ENCODE results near the gene METTL5.

DNA sequence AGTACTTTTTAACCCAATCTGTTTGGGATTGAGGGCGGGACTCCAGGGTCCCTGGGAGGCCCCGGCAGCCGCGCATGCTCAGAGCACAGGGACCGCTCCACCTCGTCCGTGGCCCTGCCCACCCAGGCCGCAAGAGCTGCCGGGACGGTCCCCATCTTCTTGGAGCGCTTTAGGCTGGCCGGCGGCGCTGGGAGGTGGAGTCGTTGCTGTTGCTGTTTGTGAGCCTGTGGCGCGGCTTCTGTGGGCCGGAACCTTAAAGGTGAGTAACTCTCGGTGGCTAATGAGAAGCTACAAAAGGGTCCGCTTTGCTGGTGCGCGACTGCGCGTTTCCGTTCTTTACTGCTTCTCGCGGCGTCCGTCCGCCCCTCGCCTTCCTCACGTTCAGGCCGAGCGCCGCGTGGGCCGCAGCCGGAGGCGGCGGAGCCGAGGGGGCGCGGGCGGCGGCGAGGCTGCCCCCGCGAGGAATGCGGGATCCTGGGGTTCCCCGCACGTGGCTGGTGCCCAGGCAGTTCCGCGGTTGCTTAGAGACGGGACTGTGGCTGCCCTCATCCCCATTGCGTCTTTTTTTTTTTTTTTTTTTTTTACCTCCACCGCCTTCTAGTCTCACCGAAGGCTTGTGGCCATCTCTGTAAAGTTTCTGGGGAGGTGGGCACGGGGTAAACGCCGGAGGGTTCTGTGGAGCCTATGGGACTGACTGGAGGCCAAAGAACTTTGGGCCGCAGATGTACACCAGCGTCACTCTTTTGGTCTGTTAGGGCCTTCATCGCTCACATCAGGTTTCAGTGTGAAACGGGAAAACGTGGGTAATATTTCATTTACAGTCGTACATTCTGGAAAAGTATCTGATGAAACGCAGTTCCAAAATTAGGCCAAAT lies 25.8 kb downstream of the METTL5 start, which contains the start of gene SSB:
- TF ChIP-seq, protein P1, sequence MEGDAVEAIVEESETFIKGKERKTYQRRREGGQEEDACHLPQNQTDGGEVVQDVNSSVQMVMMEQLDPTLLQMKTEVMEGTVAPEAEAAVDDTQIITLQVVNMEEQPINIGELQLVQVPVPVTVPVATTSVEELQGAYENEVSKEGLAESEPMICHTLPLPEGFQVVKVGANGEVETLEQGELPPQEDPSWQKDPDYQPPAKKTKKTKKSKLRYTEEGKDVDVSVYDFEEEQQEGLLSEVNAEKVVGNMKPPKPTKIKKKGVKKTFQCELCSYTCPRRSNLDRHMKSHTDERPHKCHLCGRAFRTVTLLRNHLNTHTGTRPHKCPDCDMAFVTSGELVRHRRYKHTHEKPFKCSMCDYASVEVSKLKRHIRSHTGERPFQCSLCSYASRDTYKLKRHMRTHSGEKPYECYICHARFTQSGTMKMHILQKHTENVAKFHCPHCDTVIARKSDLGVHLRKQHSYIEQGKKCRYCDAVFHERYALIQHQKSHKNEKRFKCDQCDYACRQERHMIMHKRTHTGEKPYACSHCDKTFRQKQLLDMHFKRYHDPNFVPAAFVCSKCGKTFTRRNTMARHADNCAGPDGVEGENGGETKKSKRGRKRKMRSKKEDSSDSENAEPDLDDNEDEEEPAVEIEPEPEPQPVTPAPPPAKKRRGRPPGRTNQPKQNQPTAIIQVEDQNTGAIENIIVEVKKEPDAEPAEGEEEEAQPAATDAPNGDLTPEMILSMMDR (conservative IDR thresholded peaks at IDR 0.05; ENCODE audit: low read depth, low read length): no peak
- TF ChIP-seq EZH2 (IDR thresholded peaks at IDR 0.05; ENCODE audit: borderline replicate concordance, low read depth, low read length, poor library complexity, severe bottlenecking): no peak

Measured in A673 (cell line).